CD4-positive, alpha-beta T cell (primary cell): ENCODE results near the gene BOLL. TPM values are rescaled to one million over a fixed set of nuclear protein-coding genes. Genes with fewer than 3 reads are reported as not detected.
A peak's percentile ranks its signal among the peaks of the same experiment; 100 is the strongest.

Experiments
- ATAC-seq: fragments of 200-7000 bp; cut with Tn5 transposase; one replicate; pipeline ENCODE4 v1.10.0; 2022; ENCODE audit warnings: mild to moderate bottlenecking; ENCODE audit not compliant: poor library complexity
- CTCF ChIA-PET: fragments of 350-600 bp; sonication (Branson Sonifier 250); formaldehyde crosslinking; loops from one replicate; lab custom pipeline; 2021; ENCODE audit warnings: antibody characterized with exemption, inconsistent platforms; lab: Charles Lee
- POLR2A ChIA-PET: fragments of 350-600 bp; sonication (Branson Sonifier 250); formaldehyde crosslinking; loops from one replicate; lab custom pipeline; 2021; ENCODE audit warnings: antibody characterized with exemption, inconsistent platforms; lab: Charles Lee
- DNase-seq, 14 experiments: peaks; one replicate each; pipeline ENCODE4 v3.0.0-alpha.2; 2013 to 2020; ENCODE audit warnings: mixed read lengths in 2 of 14
- H3K27ac ChIP-seq, 2 donors: one replicate each; pipeline versions ENCODE4 v1.5.1 to v1.7.0; 2013; ENCODE audit warnings: low read length in 2 of 2, low read depth in 1 of 2, mild to moderate bottlenecking in 1 of 2
- H3K27me3 ChIP-seq, 2 experiments: 1 replicate in 1 of 2; 2 replicates in 1 of 2; pipeline versions ENCODE4 v1.6.1 to v1.7.0; 2013; ENCODE audit warnings: low read length in 2 of 2, control low read depth in 1 of 2, mild to moderate bottlenecking in 1 of 2, moderate library complexity in 1 of 2; ENCODE audit not compliant: insufficient read depth in 2 of 2, control insufficient read depth in 1 of 2
- H3K36me3 ChIP-seq: one replicate; pipeline ENCODE4 v1.6.1; 2013; ENCODE audit warnings: low read length, control low read depth; ENCODE audit not compliant: insufficient read depth
- H3K4me1 ChIP-seq: one replicate; pipeline ENCODE4 v1.6.1; 2013; ENCODE audit warnings: low read length, control low read depth; ENCODE audit not compliant: insufficient read depth
- H3K4me3 ChIP-seq: one replicate; pipeline ENCODE4 v1.5.1; 2013; ENCODE audit warnings: mild to moderate bottlenecking, low read length, moderate library complexity
- H3K9me3 ChIP-seq, 2 experiments: 1 replicate in 1 of 2; 2 replicates in 1 of 2; pipeline versions ENCODE4 v1.6.1 to v1.7.0; 2013; ENCODE audit warnings: low read length in 2 of 2, mild to moderate bottlenecking in 2 of 2, control low read depth in 1 of 2, moderate library complexity in 1 of 2; ENCODE audit not compliant: control insufficient read depth in 1 of 2, insufficient read depth in 1 of 2
- H3K27ac Mint-ChIP-seq: one replicate; pipeline ENCODE4 v1.8.0; 2020; ENCODE audit warnings: mixed read lengths
- H3K27me3 Mint-ChIP-seq: one replicate; pipeline ENCODE4 v1.8.0; 2021; ENCODE audit warnings: mixed read lengths
- H3K36me3 Mint-ChIP-seq: one replicate; pipeline ENCODE4 v1.8.0; 2021; ENCODE audit warnings: low read depth, mixed read lengths
- H3K4me1 Mint-ChIP-seq: one replicate; pipeline ENCODE4 v1.8.0; 2021; ENCODE audit warnings: low read depth, mixed read lengths
- H3K4me3 Mint-ChIP-seq: one replicate; pipeline ENCODE4 v1.8.0; 2020; ENCODE audit warnings: mild to moderate bottlenecking, mixed read lengths
- H3K9me3 Mint-ChIP-seq: one replicate; pipeline ENCODE4 v1.8.0; 2020; ENCODE audit warnings: mixed read lengths
- intact Hi-C, 2 experiments: fragments of 100-400 bp; cut with DNase I in 1 of 2; cut with micrococcal nuclease in 1 of 2; formaldehyde crosslinking; loops; one replicate each; pipeline versions ENCODE4 v1.15.1 to v1.9.0; 2023 to 2025; cut with DNase I, micrococcal nuclease
- total RNA-seq, 174 experiments: library from RNA in 2 of 174; stranded (reverse) in 2 of 174; gene quantifications; one replicate each; pipeline ENCODE4 v1.2.3 and lab custom pipeline; 2021 to 2026
- TF ChIP-seq, protein P1 (sequence below): fragments of 200-600 bp; IDR thresholded peaks from one replicate; pipeline ENCODE4 v1.8.0; 2022; ENCODE audit warnings: antibody characterized with exemption, mild to moderate bottlenecking

Gene BOLL
- total RNA-seq, 2 experiments from 2014 or later: not detected

DNA sequence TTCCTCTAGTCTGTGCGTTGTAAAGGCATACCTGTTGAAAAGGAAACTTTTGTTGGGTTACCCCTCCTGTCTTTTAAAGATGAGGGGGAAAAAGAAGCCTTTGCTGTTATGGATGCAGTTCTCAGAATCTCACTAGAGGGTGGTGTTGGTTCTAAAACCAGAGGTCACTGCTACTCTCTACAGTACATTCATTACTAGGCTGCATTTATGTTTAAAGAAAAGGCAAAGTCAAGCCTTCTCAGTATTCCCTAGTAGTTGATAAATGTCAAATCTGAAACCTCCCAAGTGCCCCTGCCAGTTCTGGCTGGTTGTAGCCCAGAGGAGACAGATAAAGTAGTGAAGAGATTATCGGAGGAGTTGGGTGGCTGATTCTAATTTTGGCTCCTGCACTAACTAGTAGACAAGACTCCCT, 17.9 kb upstream of the BOLL start:
- H3K27me3 Mint-ChIP-seq: no peaks in the 10 kb centered on the region
- Histone ChIP-seq H3K27ac (no peak overlapping the region), H3K9me3 (no peaks in the 10 kb centered on the region), H3K27me3 (no peaks in the 10 kb centered on the region), H3K4me1 (peaks cover 24% of the 10 kb centered on the region), H3K36me3 (no peaks in the 10 kb centered on the region), H3K4me3 (no peak overlapping the region)
- DNase-seq (peak in 5 of 14 experiments; percentile 10 to 79 (median 65)), ATAC-seq (peak; percentile 37)
- TF ChIP-seq, protein P1, sequence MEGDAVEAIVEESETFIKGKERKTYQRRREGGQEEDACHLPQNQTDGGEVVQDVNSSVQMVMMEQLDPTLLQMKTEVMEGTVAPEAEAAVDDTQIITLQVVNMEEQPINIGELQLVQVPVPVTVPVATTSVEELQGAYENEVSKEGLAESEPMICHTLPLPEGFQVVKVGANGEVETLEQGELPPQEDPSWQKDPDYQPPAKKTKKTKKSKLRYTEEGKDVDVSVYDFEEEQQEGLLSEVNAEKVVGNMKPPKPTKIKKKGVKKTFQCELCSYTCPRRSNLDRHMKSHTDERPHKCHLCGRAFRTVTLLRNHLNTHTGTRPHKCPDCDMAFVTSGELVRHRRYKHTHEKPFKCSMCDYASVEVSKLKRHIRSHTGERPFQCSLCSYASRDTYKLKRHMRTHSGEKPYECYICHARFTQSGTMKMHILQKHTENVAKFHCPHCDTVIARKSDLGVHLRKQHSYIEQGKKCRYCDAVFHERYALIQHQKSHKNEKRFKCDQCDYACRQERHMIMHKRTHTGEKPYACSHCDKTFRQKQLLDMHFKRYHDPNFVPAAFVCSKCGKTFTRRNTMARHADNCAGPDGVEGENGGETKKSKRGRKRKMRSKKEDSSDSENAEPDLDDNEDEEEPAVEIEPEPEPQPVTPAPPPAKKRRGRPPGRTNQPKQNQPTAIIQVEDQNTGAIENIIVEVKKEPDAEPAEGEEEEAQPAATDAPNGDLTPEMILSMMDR: peak; percentile 86
- H3K27ac Mint-ChIP-seq: peak overlapping the region; percentile 71
- H3K9me3 Mint-ChIP-seq: no peaks in the 10 kb centered on the region
- H3K36me3 Mint-ChIP-seq: peaks cover 8% of the 10 kb centered on the region
- POLR2A ChIA-PET: interaction anchor here (1.8 kb wide), 1 partner anchor 324 kb away, joined by 11 read pairs; no protein-coding TSS in a partner anchor
- intact Hi-C loops: loop anchor here (1.0 to 5.0 kb wide), 6 partner anchors 64 to 493 kb away; no protein-coding TSS in a partner anchor
- peaks cover 43% of the 10 kb centered on the region for H3K4me1 Mint-ChIP-seq
- CTCF ChIA-PET: interaction anchor here (2.0 kb wide), 1 partner anchor 324 kb away, joined by 9 read pairs; no protein-coding TSS in a partner anchor
- H3K4me3 Mint-ChIP-seq: peak overlapping the region; percentile 89

DNA sequence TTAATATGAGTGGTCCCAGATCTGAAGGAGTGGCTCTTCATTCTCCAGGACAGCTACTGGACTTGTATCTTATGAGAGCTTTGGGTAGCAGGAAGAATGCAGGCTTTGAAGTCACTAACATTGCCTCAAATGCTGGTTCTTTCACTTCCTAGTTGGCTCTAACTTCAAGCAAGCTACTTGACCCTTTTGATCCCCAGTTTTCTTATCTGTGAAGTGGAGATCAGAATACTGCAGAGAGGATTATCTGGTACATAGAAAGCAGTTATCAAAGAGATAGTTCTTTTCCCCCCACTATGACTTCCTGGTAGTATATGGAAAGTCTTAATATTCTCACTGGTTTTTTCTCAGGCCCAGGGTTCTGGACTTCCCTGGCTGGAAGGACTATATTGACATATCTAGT, 15.9 kb upstream of the BOLL start:
- Mint-ChIP-seq H3K9me3 (no peaks in the 10 kb centered on the region), H3K27ac (no peak overlapping the region), H3K27me3 (peaks cover 4% of the 10 kb centered on the region), H3K4me3 (no peak overlapping the region), H3K36me3 (peaks cover 7% of the 10 kb centered on the region), H3K4me1 (peaks cover 23% of the 10 kb centered on the region)
- H3K27me3 ChIP-seq: no peaks in the 10 kb centered on the region
- ATAC-seq: no peak
- POLR2A ChIA-PET: no interaction called here
- H3K27ac ChIP-seq: no peak overlapping the region
- H3K9me3 ChIP-seq: peaks cover 0 to 2% of the 10 kb centered on the region in 2 experiments
- TF ChIP-seq, protein P1: no peak
- intact Hi-C loops: loop anchor here (5.0 kb wide), 3 partner anchors 66 to 186 kb away; no protein-coding TSS in a partner anchor
- CTCF ChIA-PET: interaction anchor here (1.1 to 3.0 kb wide), 2 partner anchors 326 to 509 kb away, joined by 3 to 10 read pairs; no protein-coding TSS in a partner anchor
- H3K36me3 ChIP-seq: no peaks in the 10 kb centered on the region
- DNase-seq: no peak
- no peak overlapping the region for H3K4me3 ChIP-seq
- peaks cover 19% of the 10 kb centered on the region for H3K4me1 ChIP-seq

DNA sequence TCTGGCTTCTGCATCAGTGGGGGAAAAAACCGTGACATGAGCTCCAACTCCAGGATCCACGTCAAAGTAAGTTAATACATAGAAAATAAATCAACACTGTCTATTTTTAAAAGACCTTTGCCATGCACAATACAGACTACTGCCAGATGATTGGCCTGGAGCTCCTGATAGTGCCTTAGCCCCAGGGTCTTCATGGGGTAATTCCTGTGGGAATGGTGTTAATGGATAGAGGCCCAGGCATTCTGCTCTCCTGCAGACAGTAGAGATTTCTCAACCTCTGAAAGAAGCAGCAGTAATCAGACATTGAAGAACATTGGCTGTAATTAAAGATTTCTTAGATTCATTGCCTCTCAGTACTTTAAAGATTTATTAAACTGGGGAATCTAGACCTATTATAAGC, 15.0 kb upstream of the BOLL start:
- TF ChIP-seq, protein P1: no peak
- Histone ChIP-seq H3K36me3 (no peaks in the 10 kb centered on the region), H3K4me3 (no peak overlapping the region), H3K9me3 (peaks cover 0 to 4% of the 10 kb centered on the region in 2 experiments), H3K4me1 (peaks cover 11% of the 10 kb centered on the region), H3K27ac (no peak overlapping the region), H3K27me3 (no peaks in the 10 kb centered on the region)
- H3K4me1 Mint-ChIP-seq: peaks cover 16% of the 10 kb centered on the region
- no peak overlapping the region for H3K4me3 Mint-ChIP-seq
- DNase-seq (no peak), ATAC-seq (no peak)
- ChIA-PET CTCF (interaction anchor here (3.0 kb wide), 1 partner anchor 327 kb away, joined by 10 read pairs; no protein-coding TSS in a partner anchor), POLR2A (no interaction called here)
- no peaks in the 10 kb centered on the region for H3K36me3 Mint-ChIP-seq
- no peak overlapping the region for H3K27ac Mint-ChIP-seq
- intact Hi-C loops: loop anchor here (5.0 kb wide), 3 partner anchors 67 to 187 kb away; no protein-coding TSS in a partner anchor
- peaks cover 4% of the 10 kb centered on the region for H3K27me3 Mint-ChIP-seq
- H3K9me3 Mint-ChIP-seq: no peaks in the 10 kb centered on the region
